ENCODE measurements around the gene KIF12. TPM values are rescaled to one million over a fixed set of nuclear protein-coding genes. Genes with fewer than 3 reads are reported as not detected.
A peak's percentile ranks its signal among the peaks of the same experiment; 100 is the strongest.

Gene KIF12
- total and polyA plus RNA-seq, 2 of the 13 experiments (the other 11 are each of a cell fraction or from before 2014, with no cell fraction given): 1.8 to 12.5 TPM

GRCh38 chr9:114077162-114077837 lies 21.8 kb downstream of the KIF12 start (continued):
- TF ChIP-seq, protein P1, sequence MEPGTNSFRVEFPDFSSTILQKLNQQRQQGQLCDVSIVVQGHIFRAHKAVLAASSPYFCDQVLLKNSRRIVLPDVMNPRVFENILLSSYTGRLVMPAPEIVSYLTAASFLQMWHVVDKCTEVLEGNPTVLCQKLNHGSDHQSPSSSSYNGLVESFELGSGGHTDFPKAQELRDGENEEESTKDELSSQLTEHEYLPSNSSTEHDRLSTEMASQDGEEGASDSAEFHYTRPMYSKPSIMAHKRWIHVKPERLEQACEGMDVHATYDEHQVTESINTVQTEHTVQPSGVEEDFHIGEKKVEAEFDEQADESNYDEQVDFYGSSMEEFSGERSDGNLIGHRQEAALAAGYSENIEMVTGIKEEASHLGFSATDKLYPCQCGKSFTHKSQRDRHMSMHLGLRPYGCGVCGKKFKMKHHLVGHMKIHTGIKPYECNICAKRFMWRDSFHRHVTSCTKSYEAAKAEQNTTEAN (CRISPR knock-in tag; conservative IDR thresholded peaks at IDR 0.05): no peak
- no peak for TF ChIP-seq SPEN (CRISPR knock-in tag; IDR thresholded peaks at IDR 0.05; ENCODE audit: low read depth)
- no peak for TF ChIP-seq ZNF639 (CRISPR knock-in tag; conservative IDR thresholded peaks at IDR 0.05)
- TF ChIP-seq HNF4G (IDR thresholded peaks at IDR 0.05; ENCODE audit: borderline replicate concordance, low read depth, low read length): no peak
- TF ChIP-seq HNF4G (CRISPR knock-in tag; IDR thresholded peaks at IDR 0.05; ENCODE audit: borderline replicate concordance, low read depth): no peak
- 0 out of 2 replicates have a peak, but pooled peaks have one; percentile 2 for TF ChIP-seq SP2 (CRISPR knock-in tag; IDR thresholded peaks at IDR 0.05)
- TF ChIP-seq, protein P2, sequence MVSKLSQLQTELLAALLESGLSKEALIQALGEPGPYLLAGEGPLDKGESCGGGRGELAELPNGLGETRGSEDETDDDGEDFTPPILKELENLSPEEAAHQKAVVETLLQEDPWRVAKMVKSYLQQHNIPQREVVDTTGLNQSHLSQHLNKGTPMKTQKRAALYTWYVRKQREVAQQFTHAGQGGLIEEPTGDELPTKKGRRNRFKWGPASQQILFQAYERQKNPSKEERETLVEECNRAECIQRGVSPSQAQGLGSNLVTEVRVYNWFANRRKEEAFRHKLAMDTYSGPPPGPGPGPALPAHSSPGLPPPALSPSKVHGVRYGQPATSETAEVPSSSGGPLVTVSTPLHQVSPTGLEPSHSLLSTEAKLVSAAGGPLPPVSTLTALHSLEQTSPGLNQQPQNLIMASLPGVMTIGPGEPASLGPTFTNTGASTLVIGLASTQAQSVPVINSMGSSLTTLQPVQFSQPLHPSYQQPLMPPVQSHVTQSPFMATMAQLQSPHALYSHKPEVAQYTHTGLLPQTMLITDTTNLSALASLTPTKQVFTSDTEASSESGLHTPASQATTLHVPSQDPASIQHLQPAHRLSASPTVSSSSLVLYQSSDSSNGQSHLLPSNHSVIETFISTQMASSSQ (IDR thresholded peaks at IDR 0.05; ENCODE audit: low read depth): no peak
- TF ChIP-seq, protein P2 (CRISPR knock-in tag; IDR thresholded peaks at IDR 0.05; ENCODE audit: borderline replicate concordance): no peak
- TF ChIP-seq, protein P3, sequence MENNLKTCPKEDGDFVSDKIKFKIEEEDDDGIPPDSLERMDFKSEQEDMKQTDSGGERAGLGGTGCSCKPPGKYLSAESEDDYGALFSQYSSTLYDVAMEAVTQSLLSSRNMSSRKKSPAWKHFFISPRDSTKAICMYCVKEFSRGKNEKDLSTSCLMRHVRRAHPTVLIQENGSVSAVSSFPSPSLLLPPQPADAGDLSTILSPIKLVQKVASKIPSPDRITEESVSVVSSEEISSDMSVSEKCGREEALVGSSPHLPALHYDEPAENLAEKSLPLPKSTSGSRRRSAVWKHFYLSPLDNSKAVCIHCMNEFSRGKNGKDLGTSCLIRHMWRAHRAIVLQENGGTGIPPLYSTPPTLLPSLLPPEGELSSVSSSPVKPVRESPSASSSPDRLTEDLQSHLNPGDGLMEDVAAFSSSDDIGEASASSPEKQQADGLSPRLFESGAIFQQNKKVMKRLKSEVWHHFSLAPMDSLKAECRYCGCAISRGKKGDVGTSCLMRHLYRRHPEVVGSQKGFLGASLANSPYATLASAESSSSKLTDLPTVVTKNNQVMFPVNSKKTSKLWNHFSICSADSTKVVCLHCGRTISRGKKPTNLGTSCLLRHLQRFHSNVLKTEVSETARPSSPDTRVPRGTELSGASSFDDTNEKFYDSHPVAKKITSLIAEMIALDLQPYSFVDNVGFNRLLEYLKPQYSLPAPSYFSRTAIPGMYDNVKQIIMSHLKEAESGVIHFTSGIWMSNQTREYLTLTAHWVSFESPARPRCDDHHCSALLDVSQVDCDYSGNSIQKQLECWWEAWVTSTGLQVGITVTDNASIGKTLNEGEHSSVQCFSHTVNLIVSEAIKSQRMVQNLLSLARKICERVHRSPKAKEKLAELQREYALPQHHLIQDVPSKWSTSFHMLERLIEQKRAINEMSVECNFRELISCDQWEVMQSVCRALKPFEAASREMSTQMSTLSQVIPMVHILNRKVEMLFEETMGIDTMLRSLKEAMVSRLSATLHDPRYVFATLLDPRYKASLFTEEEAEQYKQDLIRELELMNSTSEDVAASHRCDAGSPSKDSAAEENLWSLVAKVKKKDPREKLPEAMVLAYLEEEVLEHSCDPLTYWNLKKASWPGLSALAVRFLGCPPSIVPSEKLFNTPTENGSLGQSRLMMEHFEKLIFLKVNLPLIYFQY (CRISPR knock-in tag; IDR thresholded peaks at IDR 0.05; ENCODE audit: borderline replicate concordance): no peak
- TF ChIP-seq ZNF382 (CRISPR knock-in tag; IDR thresholded peaks at IDR 0.05; ENCODE audit: borderline replicate concordance): no peak
- no peak for TF ChIP-seq HMG20B (CRISPR knock-in tag; conservative IDR thresholded peaks at IDR 0.05)
- no peak for TF ChIP-seq ZFP37 (CRISPR knock-in tag; IDR thresholded peaks at IDR 0.05; ENCODE audit: borderline replicate concordance)
- TF ChIP-seq, protein P4, sequence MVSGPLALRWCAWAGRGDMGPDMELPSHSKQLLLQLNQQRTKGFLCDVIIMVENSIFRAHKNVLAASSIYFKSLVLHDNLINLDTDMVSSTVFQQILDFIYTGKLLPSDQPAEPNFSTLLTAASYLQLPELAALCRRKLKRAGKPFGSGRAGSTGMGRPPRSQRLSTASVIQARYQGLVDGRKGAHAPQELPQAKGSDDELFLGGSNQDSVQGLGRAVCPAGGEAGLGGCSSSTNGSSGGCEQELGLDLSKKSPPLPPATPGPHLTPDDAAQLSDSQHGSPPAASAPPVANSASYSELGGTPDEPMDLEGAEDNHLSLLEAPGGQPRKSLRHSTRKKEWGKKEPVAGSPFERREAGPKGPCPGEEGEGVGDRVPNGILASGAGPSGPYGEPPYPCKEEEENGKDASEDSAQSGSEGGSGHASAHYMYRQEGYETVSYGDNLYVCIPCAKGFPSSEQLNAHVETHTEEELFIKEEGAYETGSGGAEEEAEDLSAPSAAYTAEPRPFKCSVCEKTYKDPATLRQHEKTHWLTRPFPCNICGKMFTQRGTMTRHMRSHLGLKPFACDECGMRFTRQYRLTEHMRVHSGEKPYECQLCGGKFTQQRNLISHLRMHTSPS (CRISPR knock-in tag; IDR thresholded peaks at IDR 0.05; ENCODE audit: low read depth): no peak; the same call in 1 of the 2 replicates
- TF ChIP-seq ZNF597 (CRISPR knock-in tag; IDR thresholded peaks at IDR 0.05): no peak
